CD4-positive, alpha-beta T cell treated with Interleukin-10 for 1 hour (primary cell): ENCODE data around the gene RHOV.

Source experiments
- DNase-seq: peaks from one replicate; pipeline ENCODE4 v3.0.0-alpha.2; 2020

The RHOV gene

GRCh38 chr15:40902605-40903561, 28.8 kb upstream of the RHOV start:
- no peak for DNase-seq

GRCh38 chr15:40901053-40901443, 27.0 kb upstream of the RHOV start:
- no peak for DNase-seq

- DNase-seq: no peak
Measured at GRCh38 chr15:40900256-40901052, 26.4 kb upstream of the RHOV start.

DNA sequence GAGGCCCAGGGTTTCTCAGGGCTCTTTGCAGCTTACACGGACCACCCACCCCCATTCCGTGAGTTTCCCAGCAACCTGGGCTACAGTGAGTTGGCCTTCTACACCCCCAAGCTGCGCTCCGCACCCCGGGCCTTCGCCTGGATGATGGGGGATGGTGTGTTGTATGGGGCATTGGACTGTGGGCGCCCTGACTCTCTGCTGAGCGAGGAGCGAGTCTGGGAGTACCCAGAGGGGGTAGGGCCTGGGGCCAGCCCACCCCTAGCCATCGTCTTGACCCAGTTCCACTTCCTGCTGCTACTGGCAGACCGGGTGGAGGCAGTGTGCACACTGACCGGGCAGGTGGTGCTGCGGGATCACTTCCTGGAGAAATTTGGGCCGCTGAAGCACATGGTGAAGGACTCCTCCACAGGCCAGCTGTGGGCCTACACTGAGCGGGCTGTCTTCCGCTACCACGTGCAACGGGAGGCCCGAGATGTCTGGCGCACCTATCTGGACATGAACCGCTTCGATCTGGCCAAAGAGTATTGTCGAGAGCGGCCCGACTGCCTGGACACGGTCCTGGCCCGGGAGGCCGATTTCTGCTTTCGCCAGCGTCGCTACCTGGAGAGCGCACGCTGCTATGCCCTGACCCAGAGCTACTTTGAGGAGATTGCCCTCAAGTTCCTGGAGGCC, 25.6 kb upstream of the RHOV start:
- DNase-seq: no peak

DNA sequence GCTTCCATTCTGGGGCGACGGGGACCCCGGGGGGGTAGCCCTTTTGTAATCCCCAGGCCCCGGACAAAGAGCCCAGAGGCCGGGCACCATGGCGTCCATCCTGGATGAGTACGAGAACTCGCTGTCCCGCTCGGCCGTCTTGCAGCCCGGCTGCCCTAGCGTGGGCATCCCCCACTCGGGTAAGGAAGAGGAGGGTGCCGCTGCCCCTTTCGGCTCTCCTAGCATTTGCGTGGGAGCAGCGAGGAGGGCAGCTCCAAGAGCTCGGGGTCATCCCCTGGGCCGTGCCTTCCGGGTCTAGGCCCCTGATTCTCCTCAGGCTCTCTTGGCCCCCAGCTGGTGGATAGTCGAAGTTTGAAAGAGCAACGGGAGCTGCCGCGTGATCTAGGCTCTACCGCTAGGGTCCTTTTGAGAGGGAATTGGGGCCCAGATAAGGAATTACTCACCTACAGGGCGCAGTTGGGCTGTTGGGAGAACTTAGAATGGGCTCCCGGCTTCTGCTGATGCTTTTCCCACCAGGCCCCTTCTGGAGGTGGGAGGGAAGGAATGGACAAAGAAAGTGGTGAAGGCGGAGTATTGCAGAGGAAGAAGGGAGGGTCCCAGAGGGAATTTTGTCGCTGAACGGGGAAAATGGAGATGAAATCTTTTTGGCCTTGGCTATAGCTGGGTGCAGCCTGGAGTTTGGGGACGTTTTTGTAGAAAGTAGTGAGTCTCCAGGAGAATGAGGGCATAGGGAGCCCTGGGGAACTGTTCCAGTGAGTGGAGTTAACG, 20.8 kb upstream of the RHOV start:
- peak; percentile 70 for DNase-seq

- DNase-seq: peak; percentile 98
Measured at GRCh38 chr15:40893733-40894680, 20.0 kb upstream of the RHOV start, which contains the start of gene VPS18. Gene VPS18, plus strand, starts transcription at chr15:40894450. Its CDS starts 319 bp downstream, at chr15:40894769.

GRCh38 chr15:40893019-40893670, 19.1 kb upstream of the RHOV start:
- no peak for DNase-seq

DNA sequence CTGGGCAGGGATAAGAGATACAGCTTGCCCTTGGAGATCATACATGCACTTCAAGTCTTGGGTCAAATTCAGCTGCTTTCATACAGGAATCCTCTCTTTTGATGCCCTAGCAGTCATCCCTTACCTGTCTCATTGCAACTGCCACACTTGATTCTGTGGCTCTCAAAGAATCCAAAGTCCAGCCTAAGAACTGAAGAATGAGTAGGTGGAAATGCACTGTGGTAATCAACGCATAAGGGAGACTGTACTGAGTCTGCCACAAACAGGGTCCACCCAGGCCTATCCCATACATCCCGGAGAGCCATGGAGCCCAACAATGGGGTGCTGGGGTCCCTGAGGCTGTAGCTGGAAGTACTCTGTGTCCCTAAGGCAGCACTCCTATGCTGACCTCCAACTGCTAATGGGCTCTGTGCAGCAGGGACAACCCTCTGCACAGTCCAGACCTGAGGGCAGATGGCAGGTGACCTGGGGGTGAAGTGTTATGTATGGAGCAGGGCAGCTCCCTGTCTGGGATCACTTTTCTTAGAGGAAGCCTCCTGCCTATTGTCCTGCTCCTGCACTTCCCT, 18.5 kb upstream of the RHOV start:
- DNase-seq: no peak

- peak; percentile 48 for DNase-seq
Measured at GRCh38 chr15:40891810-40892446, 17.9 kb upstream of the RHOV start.

DNA sequence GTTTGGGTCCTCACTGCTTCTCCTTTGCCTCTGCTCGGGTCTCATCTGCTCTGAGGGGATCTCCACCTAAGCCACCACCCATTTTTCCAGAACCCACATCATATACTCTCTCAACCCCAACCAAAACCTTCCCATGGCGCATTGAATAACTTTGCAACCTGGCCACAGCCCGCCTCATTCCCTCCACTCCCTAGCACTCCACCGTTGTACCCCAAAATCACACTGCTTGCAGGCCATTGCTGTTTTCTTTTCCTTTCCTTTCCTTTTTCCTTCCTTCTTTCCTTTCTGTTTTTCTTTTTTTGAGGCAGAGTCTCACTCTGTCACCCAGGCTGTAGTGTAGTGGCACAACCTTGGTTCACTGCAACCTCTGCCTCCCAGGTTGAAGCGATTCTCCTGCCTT, 17.1 kb upstream of the RHOV start:
- DNase-seq: no peak

DNA sequence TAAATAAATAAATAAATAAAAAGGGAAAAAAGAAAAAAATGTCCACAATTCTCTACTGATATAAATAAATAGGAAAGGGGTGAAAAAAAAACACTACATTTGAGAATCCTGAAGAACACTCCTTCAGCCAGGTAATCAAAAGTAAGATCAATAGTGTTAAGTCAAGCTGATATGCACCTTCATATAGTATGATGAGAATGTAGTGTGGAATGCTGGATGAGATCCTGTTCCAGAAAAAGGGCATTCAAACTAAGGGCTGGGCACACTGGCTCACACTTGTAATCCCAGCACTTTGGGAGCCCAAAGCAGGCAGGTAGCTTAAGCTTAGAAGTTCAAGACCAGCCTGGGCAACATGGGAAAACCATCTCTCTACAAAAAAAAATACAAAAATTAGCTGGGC, 15.1 kb upstream of the RHOV start:
- no peak for DNase-seq

- no peak for DNase-seq
Measured at GRCh38 chr15:40886586-40886985, 12.6 kb upstream of the RHOV start.

- DNase-seq: no peak
Measured at GRCh38 chr15:40881351-40881750, 7.3 kb upstream of the RHOV start.

- no peak for DNase-seq
Measured at GRCh38 chr15:40879609-40880008, 5.6 kb upstream of the RHOV start.

DNA sequence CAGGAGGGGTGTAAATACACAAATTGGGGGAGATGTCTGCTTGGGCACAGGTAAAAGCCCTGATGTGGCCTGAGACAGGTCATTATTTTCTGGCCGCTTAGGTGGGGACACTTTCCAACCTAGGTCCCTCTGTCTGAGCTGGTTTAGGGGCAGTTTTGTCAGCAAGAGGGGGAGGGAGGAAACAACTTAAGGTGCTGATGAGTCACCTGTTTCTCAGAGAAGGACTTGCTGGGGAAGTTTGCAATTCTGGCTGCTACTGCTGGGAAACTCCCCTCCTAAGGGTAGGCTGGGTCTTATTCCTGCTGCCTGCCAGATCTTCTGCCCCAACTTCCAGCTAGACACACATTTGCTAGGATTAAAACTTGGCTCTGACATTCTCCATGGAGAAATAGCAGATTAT, 4.8 kb upstream of the RHOV start:
- no peak for DNase-seq

- no peak for DNase-seq
Measured at GRCh38 chr15:40877694-40878093, 3.7 kb upstream of the RHOV start.

DNA sequence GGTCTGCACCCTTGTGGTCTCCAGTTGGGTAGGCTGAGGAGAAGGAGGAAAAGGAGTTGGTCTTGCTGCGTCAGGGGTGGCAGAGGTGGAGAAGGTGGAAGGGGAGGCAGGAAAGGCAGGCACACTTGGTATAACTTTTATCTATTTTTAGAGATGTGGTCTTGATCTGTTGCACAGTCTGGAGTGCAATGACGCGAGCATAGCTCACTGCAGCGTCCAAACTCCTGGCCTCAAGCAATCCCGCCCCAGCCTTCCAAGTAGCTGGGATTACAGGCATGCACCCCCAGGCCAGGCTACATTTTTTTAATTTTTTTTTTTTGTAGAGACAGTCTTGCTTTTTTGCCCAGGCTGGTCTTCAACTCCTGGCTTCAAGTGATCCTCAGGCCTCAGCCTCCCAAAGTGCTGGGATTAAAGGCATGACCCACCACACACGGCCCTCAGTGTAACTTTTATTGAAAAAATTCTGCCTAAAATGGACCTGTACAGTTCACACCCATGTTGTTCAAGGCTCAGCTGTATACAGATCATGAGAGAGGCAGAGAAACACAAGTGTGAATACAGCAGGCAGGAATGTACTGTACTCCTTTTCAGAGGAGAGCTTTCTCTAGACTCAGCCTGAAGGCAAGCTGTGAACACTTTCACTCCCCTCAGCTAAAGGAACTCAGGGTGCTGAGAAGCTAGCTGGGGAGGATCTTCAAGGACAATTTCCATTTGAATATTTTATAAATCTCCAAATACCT, 2.1 kb upstream of the RHOV start:
- DNase-seq: no peak

DNA sequence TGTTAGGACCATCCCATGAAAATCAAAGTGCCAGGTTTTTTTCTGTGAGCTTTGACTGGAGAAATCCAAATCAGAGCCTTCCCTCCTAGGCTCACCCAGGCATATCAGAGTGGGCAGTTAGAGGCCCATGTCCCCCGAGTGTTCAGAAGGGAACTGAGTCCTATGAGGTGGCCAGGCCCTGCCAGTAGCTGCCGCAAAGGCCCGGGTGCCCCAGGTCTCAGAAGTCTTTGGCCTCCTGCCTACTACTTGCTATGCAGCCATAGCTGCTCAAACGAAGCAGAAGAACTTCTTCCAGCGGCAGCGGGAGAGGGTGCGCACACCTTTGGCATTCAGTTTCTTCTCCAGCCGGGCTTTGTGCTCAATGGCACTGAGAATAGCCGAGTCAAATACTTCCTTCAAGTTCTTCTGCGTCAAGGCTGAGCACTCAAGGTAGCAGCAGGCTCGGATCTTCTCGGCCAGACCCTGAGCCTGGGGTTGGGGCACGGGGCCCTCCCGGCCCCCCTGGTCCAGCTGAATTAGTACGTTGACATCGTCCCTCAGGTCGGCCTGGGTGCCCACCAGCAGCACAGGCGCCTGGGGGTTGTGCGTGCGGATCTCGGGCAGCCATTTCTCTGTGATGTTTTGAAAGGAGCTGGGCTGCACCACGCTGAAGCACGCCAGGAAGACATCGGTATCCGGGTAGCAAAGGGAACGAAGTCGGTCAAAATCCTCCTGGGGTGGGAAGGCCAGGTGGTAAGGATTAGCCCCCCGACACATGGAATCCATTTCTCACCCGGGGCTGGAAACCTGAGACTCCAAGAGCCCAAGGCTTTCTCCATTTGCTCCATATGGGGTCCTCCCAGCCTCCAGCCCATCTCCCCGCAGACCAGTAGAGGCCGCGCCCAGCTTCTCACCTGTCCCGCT, 992 bp downstream of the RHOV start:
- no peak for DNase-seq
